OCI-LY7 (cell line): ENCODE data around the gene KIF13A.

Source experiments
- EZH2phosphoT487 ChIP-seq: fragments of 200-600 bp; sonication (generic); IDR thresholded peaks from 2 replicates; pipeline ENCODE4 v1.6.1; 2018; ENCODE audit warnings: low read depth, borderline replicate concordance, mild to moderate bottlenecking, mixed run types, antibody characterized with exemption, low read length, moderate library complexity, mixed read lengths
- TF ChIP-seq, protein P1 (sequence below): fragments of 200-600 bp; sonication (generic); conservative IDR thresholded peaks from 2 replicates; pipeline ENCODE4 v1.5.1; 2014; ENCODE audit warnings: mild to moderate bottlenecking, antibody characterized with exemption, low read length, moderate library complexity, mixed read lengths

DNA sequence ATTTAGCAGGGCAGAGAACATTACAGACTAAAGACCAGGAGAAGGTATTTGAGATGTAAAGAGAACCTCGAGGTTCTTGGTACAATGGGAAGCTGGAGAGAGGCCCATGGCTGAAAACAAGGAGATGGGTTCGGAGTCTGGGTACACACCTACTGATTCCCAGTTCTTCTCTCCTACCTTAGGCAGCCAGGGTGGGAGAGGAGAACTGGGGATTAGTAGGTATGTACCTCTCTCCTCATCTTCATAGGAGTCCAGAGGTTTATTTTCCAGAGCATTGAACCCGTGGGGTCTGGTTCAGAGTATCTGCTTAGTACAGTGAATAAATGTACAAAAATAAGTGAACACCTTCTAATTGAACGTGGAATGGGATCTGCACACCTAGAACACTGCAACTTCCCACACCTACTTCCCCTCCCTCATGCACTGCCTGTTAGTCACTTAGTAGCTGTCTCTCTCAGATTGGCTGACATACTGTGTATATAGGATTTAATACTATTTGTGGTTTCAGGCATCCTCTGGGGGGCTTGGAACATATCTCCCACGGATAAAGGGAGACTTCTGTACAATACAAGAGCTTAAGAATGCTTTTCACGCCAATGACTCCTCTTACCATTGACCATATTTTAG is 257.2 kb downstream of the KIF13A start:
- TF ChIP-seq, protein P1, sequence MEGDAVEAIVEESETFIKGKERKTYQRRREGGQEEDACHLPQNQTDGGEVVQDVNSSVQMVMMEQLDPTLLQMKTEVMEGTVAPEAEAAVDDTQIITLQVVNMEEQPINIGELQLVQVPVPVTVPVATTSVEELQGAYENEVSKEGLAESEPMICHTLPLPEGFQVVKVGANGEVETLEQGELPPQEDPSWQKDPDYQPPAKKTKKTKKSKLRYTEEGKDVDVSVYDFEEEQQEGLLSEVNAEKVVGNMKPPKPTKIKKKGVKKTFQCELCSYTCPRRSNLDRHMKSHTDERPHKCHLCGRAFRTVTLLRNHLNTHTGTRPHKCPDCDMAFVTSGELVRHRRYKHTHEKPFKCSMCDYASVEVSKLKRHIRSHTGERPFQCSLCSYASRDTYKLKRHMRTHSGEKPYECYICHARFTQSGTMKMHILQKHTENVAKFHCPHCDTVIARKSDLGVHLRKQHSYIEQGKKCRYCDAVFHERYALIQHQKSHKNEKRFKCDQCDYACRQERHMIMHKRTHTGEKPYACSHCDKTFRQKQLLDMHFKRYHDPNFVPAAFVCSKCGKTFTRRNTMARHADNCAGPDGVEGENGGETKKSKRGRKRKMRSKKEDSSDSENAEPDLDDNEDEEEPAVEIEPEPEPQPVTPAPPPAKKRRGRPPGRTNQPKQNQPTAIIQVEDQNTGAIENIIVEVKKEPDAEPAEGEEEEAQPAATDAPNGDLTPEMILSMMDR = no peak
- TF ChIP-seq EZH2phosphoT487 = no peak
